GM19238 (cell line): ENCODE measurements around the gene CELF4.
"Not testable (repeated sequence)": the region's sequence is repeated elsewhere in the genome, so short reads cannot be mapped to it uniquely, and the experiment has no call there.

Experiments used
- DNase-seq: peaks from one replicate; pipeline ENCODE4 v3.0.0; 2011; ENCODE audit warnings: low spot score; ENCODE audit not compliant: insufficient read length

The CELF4 gene

DNA sequence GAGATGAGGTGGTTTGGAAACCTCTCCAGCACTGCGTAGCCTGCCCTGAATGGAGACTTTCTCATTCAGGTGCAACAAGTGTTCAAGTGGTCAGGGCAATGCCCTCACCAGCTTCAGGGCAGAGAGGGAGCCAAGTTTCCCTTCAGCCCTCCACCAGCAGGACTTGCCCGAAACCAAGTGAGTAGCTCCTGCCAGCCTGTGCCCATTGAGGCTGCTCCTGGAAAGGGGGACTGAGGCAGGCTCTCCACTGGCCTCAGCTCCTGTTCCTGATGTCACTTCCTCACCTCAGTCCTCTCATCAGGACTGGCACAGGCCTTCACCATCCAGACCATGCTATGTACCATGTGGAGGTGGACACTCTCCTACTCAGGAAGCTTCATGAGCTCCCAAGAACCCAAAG is 94.6 kb downstream of the CELF4 start:
- DNase-seq: no peak

DNA sequence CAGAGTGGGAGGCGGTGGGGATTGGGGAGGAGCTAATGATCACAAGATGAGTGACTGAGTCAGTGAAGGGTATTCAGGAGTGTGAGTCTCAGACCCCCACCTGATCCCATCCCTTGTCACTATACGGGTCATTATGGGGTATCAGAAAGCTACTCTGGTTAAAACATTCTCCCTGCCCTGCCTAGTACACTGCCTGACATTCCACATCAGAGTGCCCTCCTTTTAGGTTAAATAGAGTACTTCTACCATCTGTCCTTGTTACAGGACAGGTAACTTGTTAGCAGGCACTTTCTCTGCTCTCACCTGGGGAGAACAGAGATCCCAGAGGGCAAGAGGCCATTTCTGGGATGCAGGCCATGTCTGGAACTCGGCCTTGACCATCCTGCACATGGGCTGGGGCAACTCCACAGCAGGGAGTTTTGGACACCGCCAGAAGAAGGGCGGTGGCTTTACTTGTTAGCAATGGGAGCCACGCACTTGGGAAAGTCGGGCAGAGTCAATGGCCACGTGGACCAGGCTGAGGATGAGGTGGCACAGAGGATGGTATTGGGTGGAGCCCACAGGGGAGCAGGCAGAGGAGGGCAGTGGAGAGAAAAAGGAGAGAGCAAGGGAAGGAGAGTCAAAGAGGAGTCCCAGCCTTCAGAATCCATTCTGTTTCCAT is 98.5 kb downstream of the CELF4 start:
- no peak for DNase-seq

- DNase-seq: no peak
Measured at GRCh38 chr18:37465958-37466357, 99.6 kb downstream of the CELF4 start.

DNA sequence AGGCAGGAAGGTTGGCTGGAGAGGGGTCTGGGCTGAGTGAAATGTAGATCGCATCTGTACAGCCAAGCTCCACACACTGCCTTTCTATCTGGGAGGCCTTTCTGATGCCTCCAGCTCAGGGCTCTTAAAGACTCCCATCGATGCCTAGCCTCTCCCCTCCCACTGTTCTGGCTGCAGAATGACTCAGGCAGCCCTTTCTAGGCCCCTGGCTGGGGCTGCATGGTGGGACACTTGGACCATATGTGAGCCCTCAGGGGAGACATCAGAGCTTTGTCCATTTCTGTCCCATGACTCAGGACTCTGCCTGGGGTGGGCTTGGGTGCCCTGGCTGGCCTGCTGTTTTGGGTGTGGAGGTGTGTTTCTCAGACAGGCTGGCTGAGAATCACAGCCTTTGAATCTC is 101.3 kb downstream of the CELF4 start:
- DNase-seq: no peak

DNA sequence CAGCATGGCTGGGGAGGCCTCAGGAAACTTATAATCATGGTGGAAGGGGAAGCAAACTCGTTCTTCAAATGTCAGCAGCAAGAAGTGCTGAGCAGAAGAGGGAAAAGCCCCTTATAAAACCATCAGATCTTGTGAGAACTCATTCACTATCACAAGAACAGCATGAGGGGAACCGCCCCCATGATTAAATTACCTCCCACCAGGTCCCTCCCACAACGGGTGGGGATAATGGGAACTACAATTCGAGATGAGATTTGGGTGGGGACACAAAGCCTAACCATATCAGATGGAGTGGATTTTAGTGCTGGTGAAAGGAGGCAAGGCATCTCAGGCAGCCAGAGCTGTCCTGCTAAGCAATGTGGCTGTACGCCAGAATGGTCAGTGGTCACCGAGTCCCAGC is 104.3 kb downstream of the CELF4 start:
- not testable (repeated sequence) for DNase-seq

DNA sequence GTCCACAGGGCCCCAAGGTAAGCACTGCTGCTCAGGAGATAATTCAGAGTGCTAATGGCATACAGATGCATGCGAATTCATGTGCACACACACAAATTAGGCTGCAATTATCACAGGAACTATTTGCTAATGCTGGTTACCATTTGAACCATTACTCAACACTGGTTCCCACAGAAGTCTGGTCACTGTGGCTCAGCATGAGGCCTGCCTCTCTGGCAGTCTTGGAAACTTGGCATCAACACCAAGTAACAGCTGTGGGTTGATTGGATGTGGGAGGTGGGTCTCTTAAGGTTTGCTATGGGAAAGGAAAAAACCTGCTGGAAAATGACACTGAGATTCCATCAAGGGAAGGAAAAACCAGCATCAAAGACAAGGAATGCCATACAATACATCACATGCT is 105.0 kb downstream of the CELF4 start:
- no peak for DNase-seq

GRCh38 chr18:37458697-37459096 is 106.9 kb downstream of the CELF4 start:
- DNase-seq: no peak

DNA sequence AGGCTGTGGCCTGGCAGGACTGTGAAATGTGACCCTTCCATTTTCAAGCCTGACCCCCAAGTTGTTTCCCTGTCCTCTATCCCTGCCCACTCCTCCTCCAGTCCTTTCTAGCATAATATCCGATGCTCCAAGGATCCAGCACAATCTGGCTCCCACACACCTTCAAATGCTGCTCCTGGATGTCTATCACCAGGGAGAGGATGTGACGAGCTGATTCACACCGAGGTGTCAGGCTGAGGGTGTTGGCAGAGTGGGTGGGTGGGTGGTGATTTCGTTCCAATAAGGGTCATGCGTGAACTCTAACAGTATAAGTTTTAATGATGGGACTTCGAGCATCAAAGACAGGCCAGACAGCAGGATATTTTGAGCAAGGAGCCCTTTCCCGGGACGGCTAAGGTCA is 107.8 kb downstream of the CELF4 start:
- DNase-seq: no peak

DNA sequence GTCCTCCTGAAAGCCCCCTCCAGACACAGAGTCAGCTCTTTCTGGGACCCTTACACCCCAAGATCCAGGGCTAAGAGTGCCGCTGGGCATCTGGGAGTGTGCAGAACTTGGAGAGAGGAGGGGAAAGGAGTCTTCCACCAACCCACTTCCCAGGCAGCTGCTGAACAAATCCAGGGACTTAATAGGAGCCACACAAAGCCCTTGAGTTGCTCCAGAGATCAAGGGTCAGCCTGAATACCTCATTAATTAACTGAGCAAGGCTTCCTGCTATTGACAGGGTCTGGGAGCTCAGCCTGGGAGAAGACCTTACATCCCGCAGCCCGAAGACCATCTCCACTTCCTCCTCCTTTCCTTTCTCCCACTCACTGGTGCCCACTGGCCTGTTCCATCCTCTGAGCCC is 108.3 kb downstream of the CELF4 start:
- no peak for DNase-seq

DNA sequence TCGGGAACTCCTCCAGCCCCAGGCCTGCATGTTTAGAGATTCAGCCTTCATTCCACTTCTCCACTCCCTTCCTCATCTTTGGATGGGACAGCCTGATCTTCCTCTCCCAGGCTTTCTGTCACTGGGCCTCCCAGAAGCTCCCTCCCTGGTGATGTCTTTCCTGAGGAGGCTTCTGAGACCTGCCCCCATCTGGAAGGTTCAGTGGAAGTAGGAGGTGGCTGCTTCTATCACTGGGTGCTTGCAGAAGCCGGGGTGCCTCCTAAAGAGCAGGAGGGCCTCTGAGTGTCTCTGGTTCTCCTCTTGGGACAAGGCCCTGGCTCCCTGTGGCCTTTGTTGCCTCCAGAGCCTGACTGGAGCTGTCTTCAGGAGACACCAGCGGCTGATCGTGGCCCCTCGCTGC is 108.7 kb downstream of the CELF4 start:
- DNase-seq: no peak

GRCh38 chr18:37456395-37456794 is 109.2 kb downstream of the CELF4 start:
- no peak for DNase-seq

GRCh38 chr18:37453752-37454151 is 111.8 kb downstream of the CELF4 start:
- no peak for DNase-seq

DNA sequence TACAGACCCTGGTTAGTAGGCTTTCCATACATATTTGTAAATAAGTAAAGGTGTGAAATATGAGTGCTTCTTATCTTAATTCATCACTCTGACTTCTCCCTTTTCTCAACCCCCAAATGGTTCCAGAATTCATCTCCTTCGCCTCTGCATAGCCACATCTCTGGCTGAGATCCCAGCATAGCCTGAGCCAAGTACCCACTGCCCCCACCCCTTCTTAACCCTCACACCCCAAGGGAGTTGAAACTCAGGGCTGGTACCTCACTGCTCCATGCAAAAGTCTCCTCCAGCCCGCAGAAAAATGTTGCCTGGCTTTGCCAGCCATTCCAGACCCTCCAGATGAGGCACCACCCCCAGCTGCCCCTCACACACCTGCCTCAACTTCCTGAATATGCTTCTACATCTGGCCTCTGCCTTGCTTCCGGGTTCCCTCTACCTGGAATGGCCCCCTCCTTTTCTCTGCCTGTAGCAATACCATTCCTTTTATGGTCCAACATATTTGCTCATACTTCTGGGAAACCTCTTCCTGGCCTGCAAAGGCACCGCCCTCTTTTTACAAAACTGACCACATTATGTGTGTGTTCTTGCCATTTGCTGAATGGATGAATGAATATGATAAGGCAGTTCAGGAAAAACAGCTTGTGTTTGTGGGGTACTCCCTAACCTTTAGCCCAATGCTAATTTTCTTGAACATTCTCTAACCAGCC is 112.8 kb downstream of the CELF4 start:
- no peak for DNase-seq

DNA sequence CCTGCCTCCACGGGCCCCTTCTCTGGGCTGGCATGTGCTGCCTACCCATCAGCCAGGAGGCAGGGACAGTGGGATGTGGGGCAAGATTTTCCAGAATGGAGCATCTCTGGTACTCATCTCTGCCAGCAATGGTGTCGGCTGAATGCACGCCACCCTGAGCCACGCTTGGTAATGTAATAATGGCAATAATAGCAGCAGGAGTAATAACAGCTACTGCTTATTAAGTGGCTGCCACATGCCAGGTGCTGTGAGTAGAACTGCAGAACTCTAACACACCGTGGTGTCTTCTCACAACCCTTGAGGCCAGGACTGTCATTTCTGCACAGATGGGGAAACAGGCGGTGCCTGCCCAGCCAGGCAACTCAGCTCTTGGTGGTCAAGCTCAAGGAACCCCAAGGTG is 113.6 kb downstream of the CELF4 start:
- no peak for DNase-seq

DNA sequence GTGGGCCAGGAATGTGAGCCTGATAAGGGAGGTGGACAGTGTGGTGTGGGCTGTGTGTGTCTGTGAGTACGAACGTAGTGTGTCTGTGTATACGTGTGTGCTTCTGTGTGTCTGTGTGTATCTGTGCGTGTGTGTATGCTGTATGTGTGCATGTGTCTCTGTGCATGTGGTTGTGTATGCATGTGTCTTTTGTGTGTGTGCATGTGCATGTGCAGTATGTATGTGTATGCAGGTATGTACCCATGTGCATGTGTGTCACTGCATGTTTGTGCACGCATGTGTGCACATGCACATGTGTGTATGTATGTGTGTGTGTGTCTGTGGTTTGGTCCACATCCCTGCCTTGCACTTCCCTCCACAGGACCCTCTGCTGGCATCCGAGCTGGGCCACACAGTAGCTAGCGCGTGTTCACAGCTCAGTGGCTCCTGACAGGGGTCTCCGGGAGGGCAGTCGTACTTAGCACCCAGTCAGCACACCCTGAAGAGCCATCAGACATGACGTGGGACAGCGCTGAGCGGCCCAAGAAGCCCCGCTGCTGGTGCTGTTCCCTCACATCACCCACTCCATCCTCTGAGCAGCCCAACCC is 114.3 kb downstream of the CELF4 start:
- no peak for DNase-seq

- no peak for DNase-seq
Measured at GRCh38 chr18:37450434-37451132, 115.0 kb downstream of the CELF4 start.

DNA sequence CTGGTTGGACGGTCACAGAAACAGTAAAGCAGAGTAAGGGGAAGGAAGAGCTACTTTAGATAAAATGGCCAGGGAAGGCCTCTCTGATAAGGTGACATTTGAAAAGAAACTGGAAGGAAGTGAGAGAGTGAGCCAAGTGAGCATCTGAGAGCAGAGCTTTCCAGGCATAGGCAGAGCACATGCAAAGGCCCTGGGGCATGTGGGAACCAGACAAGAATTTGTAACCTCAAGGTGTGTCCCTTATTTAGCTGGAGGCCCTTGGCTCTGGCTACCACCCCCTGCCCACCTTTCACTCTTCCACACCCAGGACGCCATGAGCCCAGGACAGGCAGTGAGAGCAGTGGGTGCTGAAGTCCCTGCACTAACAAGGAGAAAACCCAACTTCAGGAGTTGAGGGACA is 116.0 kb downstream of the CELF4 start:
- DNase-seq: no peak

DNA sequence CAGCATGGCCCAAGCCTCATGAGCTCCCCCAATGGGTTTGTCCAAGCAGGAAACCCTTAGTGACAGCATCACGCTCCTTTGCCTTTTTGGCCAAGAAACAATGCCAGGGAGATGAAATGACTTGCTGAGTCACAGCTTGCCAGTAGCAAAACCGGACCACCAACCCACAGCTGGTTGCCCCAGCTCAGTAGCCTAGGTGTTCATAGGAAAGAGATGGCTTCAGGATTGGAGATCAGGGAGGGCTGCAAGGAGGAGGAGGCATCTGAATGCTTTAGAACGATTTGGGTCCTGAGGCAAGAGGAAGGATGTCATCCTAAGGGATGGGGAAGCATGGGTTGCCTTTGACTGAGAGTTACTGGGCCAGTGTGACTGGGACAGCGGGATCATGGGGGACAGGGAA is 116.7 kb downstream of the CELF4 start:
- DNase-seq: no peak

GRCh38 chr18:37447962-37448888 is 117.4 kb downstream of the CELF4 start:
- no peak for DNase-seq

DNA sequence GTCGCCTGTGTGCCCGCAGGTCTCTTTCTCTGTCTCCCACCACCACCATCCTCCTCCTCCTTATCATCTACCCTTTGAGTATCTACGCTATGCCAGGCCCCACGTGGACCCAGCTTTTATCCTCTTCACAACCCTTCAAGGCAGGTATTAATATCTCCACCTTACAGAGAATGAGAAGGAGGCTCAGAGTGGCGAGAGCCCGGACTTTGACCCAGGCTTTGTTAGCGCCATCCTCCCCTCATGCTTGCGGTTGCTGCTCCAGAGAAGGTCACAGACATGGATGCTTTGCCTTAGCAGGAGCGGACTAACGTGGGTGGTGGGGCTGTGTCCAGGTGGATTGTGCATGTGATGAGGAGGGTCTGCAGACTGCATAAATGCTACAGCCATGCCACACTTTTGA is 119.8 kb downstream of the CELF4 start:
- no peak for DNase-seq

- DNase-seq: no peak
Measured at GRCh38 chr18:37445368-37445767, 120.2 kb downstream of the CELF4 start.
